SK-N-SH (cell line): ENCODE results near the gene NF2. TPM values are rescaled to one million over a fixed set of nuclear protein-coding genes. Genes with fewer than 3 reads are reported as not detected.

Source experiments
- CTCF ChIA-PET: fragments of 300-600, 350-600 bp; formaldehyde crosslinking; extraction: SDS; loops from one replicate; lab custom pipeline; 2021; lab: Yijun Ruan, JAX
- POLR2A ChIA-PET: fragments of 350-600 bp; sonication (Branson Sonifier 250); formaldehyde crosslinking; extraction: SDS; loops from one replicate; lab custom pipeline; 2020; ENCODE audit warnings: antibody characterized with exemption, inconsistent platforms; lab: Yijun Ruan, JAX
- DNase-seq: peaks from one replicate; pipeline ENCODE4 v3.0.0; 2012
- H2AFZ ChIP-seq: fragments of 200-600 bp; sonication (generic); 2 replicates; pipeline ENCODE4 v1.8.1; 2016; ENCODE audit warnings: antibody characterized with exemption, mild to moderate bottlenecking, low read depth
- H3F3A ChIP-seq: fragments of 200-600 bp; sonication (generic); replicated peaks from 2 replicates; pipeline ENCODE3; 2016; ENCODE audit warnings: antibody characterized with exemption, mild to moderate bottlenecking; ENCODE audit not compliant: insufficient read depth
- H3K27ac ChIP-seq, 2 experiments: fragments of 200-500 bp in 1 of 2; fragments of 200-600 bp in 1 of 2; sonication (Bioruptor generic) in 1 of 2; sonication (generic), shearing (Covaris generic) in 1 of 2; 2 replicates each; pipeline versions ENCODE4 v1.5.1 to v1.6.1; 2014 to 2016; ENCODE audit warnings: low read depth in 2 of 2, inconsistent platforms in 1 of 2, low read length in 1 of 2, mild to moderate bottlenecking in 1 of 2, mixed read lengths in 1 of 2
- H3K27me3 ChIP-seq: fragments of 200-600 bp; sonication (generic), shearing (Covaris generic); 2 replicates; pipeline ENCODE4 v1.6.1; 2016; ENCODE audit warnings: mixed run types; ENCODE audit not compliant: insufficient read depth
- H3K36me3 ChIP-seq, 2 experiments: fragments of 200-500 bp in 1 of 2; fragments of 200-600 bp in 1 of 2; sonication (Bioruptor generic) in 1 of 2; sonication (generic) in 1 of 2; replicated peaks in 1 of 2; 2 replicates each; pipeline versions ENCODE3 to v1.5.1; 2014 to 2016; ENCODE audit warnings: low read length in 1 of 2, mild to moderate bottlenecking in 1 of 2; ENCODE audit not compliant: insufficient read depth in 2 of 2, control insufficient read depth in 1 of 2
- H3K4me1 ChIP-seq, 2 experiments: fragments of 200-500 bp in 1 of 2; fragments of 200-600 bp in 1 of 2; sonication (Bioruptor generic) in 1 of 2; sonication (generic), shearing (Covaris generic) in 1 of 2; 2 replicates each; pipeline versions ENCODE4 v1.5.1 to v1.6.1; 2014 to 2016; ENCODE audit warnings: low read depth in 1 of 2, low read length in 1 of 2, mixed run types in 1 of 2; ENCODE audit not compliant: insufficient read depth in 2 of 2, control insufficient read depth in 1 of 2
- H3K4me2 ChIP-seq: fragments of 200-600 bp; sonication (generic), shearing (Covaris generic); 2 replicates; pipeline ENCODE4 v1.6.1; 2017; ENCODE audit warnings: mixed run types
- H3K4me3 ChIP-seq, 2 experiments: fragments of 200-500 bp in 1 of 2; fragments of 200-600 bp in 1 of 2; sonication (Bioruptor generic) in 1 of 2; sonication (generic), shearing (Covaris generic) in 1 of 2; 2 replicates each; pipeline versions ENCODE4 v1.5.1 to v1.8.1; 2014 to 2016; ENCODE audit warnings: low read depth in 2 of 2, inconsistent platforms in 1 of 2, low read length in 1 of 2, mild to moderate bottlenecking in 1 of 2, mixed read lengths in 1 of 2, moderate library complexity in 1 of 2
- H3K79me2 ChIP-seq: fragments of 200-600 bp; sonication (generic); 2 replicates; pipeline ENCODE4 v1.8.1; 2017; ENCODE audit warnings: mild to moderate bottlenecking; ENCODE audit not compliant: insufficient read depth
- H3K9ac ChIP-seq: fragments of 200-600 bp; sonication (generic); 2 replicates; pipeline ENCODE4 v1.6.1; 2017; ENCODE audit warnings: mixed run types
- H3K9me2 ChIP-seq: fragments of 200-600 bp; sonication (generic); 2 replicates; pipeline ENCODE4 v1.6.1; 2017; ENCODE audit warnings: mixed run types
- H3K9me3 ChIP-seq: fragments of 200-600 bp; sonication (generic); 2 replicates; pipeline ENCODE4 v1.6.1; 2017; ENCODE audit warnings: mixed run types, mild to moderate bottlenecking, moderate library complexity
- H4K20me1 ChIP-seq: fragments of 200-600 bp; sonication (generic); 2 replicates; pipeline ENCODE4 v1.6.1; 2017; ENCODE audit warnings: mild to moderate bottlenecking, mixed run types; ENCODE audit not compliant: insufficient read depth
- CHD2 ChIP-seq: fragments of 150-350 bp; IDR thresholded peaks from 2 replicates; pipeline ENCODE4 v1.6.1; 2018; ENCODE audit warnings: low read length; ENCODE audit not compliant: partially characterized antibody
- CTCF ChIP-seq: fragments of 200-600 bp; sonication (generic); IDR thresholded peaks from 2 replicates; pipeline ENCODE4 v1.6.1; 2017; ENCODE audit warnings: antibody characterized with exemption, mild to moderate bottlenecking, moderate library complexity
- EP300 ChIP-seq, 2 experiments: IDR thresholded peaks; 2 replicates each; pipeline versions ENCODE4 v1.4.0 to v1.6.1; 2012; ENCODE audit warnings: borderline replicate concordance in 1 of 2, low read depth in 1 of 2, low read length in 1 of 2
- FOXJ3 ChIP-seq: sonication (generic); formaldehyde crosslinking; IDR thresholded peaks from 2 replicates; pipeline ENCODE4 v1.5.1; 2020; ENCODE audit warnings: mild to moderate bottlenecking, missing genetic modification reagents
- GABPA ChIP-seq: IDR thresholded peaks from 2 replicates; pipeline ENCODE4 v1.4.0; 2012; ENCODE audit warnings: low read depth, mild to moderate bottlenecking
- GATA2 ChIP-seq: sonication (generic); formaldehyde crosslinking; IDR thresholded peaks from 2 replicates; pipeline ENCODE4 v1.5.0; 2020; ENCODE audit warnings: mild to moderate bottlenecking, missing genetic modification reagents
- IRF3 ChIP-seq: fragments of 150-350 bp; IDR thresholded peaks from 2 replicates; pipeline ENCODE4 v1.6.1; 2016; ENCODE audit warnings: mild to moderate bottlenecking, low read depth, low read length
- MEF2A ChIP-seq: IDR thresholded peaks from 2 replicates; pipeline ENCODE4 v1.4.0; 2012; ENCODE audit warnings: low read depth, borderline replicate concordance
- MXI1 ChIP-seq: IDR thresholded peaks from 2 replicates; pipeline ENCODE4 v1.6.1; 2012; ENCODE audit warnings: mild to moderate bottlenecking, low read depth, low read length, improper control_type of control experiment
- NRF1 ChIP-seq: IDR thresholded peaks from 2 replicates; pipeline ENCODE4 v1.6.1; 2012; ENCODE audit warnings: low read depth, mild to moderate bottlenecking, low read length
- PBX3 ChIP-seq: IDR thresholded peaks from 2 replicates; pipeline ENCODE4; 2012
- RCOR1 ChIP-seq: fragments of 150-350 bp; IDR thresholded peaks from 2 replicates; pipeline ENCODE4 v1.6.1; 2017; ENCODE audit warnings: antibody characterized with exemption, low read length
- RFX5 ChIP-seq: IDR thresholded peaks from 2 replicates; pipeline ENCODE4 v1.6.1; 2012; ENCODE audit warnings: mild to moderate bottlenecking, improper control_type of control experiment, low read length
- SIN3A ChIP-seq: IDR thresholded peaks from 2 replicates; pipeline ENCODE4 v1.6.1; 2012; ENCODE audit warnings: low read depth, mild to moderate bottlenecking, low read length, moderate library complexity, borderline replicate concordance
- TCF12 ChIP-seq: IDR thresholded peaks from 2 replicates; pipeline ENCODE4 v1.4.0; 2012
- TEAD4 ChIP-seq: IDR thresholded peaks from 2 replicates; pipeline ENCODE4 v1.4.0; 2012; ENCODE audit warnings: mild to moderate bottlenecking, borderline replicate concordance; ENCODE audit not compliant: insufficient read depth
- USF1 ChIP-seq: IDR thresholded peaks from 2 replicates; pipeline ENCODE4 v1.4.0; 2012; ENCODE audit warnings: low read depth, borderline replicate concordance
- USF2 ChIP-seq: fragments of 150-350 bp; IDR thresholded peaks from 2 replicates; pipeline ENCODE4 v1.6.1; 2017; ENCODE audit warnings: antibody characterized with exemption, low read length, low read depth, borderline replicate concordance
- WGBS: methylation state at CpG from one replicate; pipeline ENCODE4 v1.1.6; 2017; ENCODE audit warnings: low lambda C conversion rate; 5-methylcytosine and 5-hydroxymethylcytosine counted together
- polyA plus RNA-seq, 3 experiments: library from polyadenylated mRNA; depleted of rRNA; stranded (reverse); fragments of >200 nt; gene quantifications; 2 replicates each; pipeline ENCODE4 v1.2.3, GENCODE V29; 2012

NF2 gene
- polyA plus RNA-seq, 1 of the 3 experiments (the other 2 are of a cell fraction): 44.1 TPM

GRCh38 chr22:29628996-29629902, 25.8 kb downstream of the NF2 start:
- WGBS: 97% methylated on average over 10 of the region's 10 CpGs
- POLR2A ChIA-PET: interaction anchor here (1.2 kb wide), 1 partner anchor 15 kb away, joined by 4 read pairs; no protein-coding TSS in a partner anchor
- Histone ChIP-seq H4K20me1 (no peaks in the 10 kb centered on the region), H3K4me2 (no peak overlapping the region), H3K9me2 (no peaks in the 10 kb centered on the region)
- CTCF ChIA-PET: interaction anchor here (0.6 to 7.8 kb wide), 5 partner anchors 61 to 461 kb away, joined by 3 to 53 read pairs (median 5); no protein-coding TSS in a partner anchor
- DNase-seq: no peak
- TF ChIP-seq CHD2 (no peak), IRF3 (no peak), TCF12 (no peak), NRF1 (no peak), CTCF (no peak), MEF2A (no peak), EP300 (IDR thresholded peaks at IDR 0.05; ENCODE audit: borderline replicate concordance in 1 of 2, low read depth in 1 of 2, low read length in 1 of 2) (no peak), USF1 (no peak), RFX5 (no peak), GABPA (no peak), GATA2 (CRISPR knock-in tag) (no peak), TEAD4 (no peak), RCOR1 (no peak), SIN3A (no peak), PBX3 (no peak), MXI1 (no peak), USF2 (no peak), FOXJ3 (CRISPR knock-in tag) (no peak)
- TF ChIP-seq, all 33 proteins: peak for 0
- no peaks in the 10 kb centered on the region for H3K27me3 ChIP-seq
- H3K27ac ChIP-seq: no peak overlapping the region
- H2AFZ ChIP-seq: no peak overlapping the region
- H3K9ac ChIP-seq: no peak overlapping the region
- H3K4me1 ChIP-seq: peaks cover 4 to 39% of the 10 kb centered on the region in 2 experiments; a peak in 3 of 4 replicates
- no peaks in the 10 kb centered on the region for H3K36me3 ChIP-seq
- H3F3A ChIP-seq: peaks cover 14% of the 10 kb centered on the region
- peaks cover 96% of the 10 kb centered on the region for H3K79me2 ChIP-seq
- no peak overlapping the region for H3K4me3 ChIP-seq
- H3K9me3 ChIP-seq: no peaks in the 10 kb centered on the region
